ENCODE results near the gene RAB8B. TPM values are rescaled to one million over a fixed set of nuclear protein-coding genes. Genes with fewer than 3 reads are reported as not detected.

RAB8B gene
- total RNA-seq, 1 experiment from 2014 or later: 33.8 TPM

DNA sequence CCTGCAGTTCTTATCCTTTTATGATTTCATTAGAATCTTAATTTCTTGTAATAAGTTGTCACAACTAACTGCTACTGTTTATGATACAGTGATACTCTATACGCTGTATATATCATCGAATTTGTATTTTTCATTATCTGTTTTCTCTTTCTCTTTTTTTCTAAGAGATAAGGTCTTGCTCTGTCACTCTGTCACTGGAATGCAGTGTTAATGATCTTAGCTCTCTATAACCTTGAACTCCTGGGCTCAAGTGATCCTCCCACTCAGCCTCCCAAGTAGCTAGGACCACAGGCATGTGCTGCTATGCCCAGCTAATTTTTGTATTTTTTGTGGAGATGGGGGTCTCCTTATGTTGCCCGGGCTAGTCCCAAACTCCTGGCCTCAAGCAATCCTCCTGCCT, 102.8 kb downstream of the RAB8B start:
- Histone ChIP-seq H3K4me1 (ENCODE audit: insufficient read depth, low read length) (no peaks in the 10 kb centered on the region), H4K8ac (replicated peaks; ENCODE audit: insufficient read length, low read depth, low read length) (no peak overlapping the region), H3K79me1 (ENCODE audit: insufficient read depth, low read depth, low read length, poor library complexity, severe bottlenecking) (no peaks in the 10 kb centered on the region), H2BK5ac (ENCODE audit: insufficient read length, low read length) (no peak overlapping the region), H3K23ac (ENCODE audit: insufficient read length, low read depth, low read length) (no peak overlapping the region), H3K9me3 (ENCODE audit: control insufficient read depth, low read depth, low read length) (no peaks in the 10 kb centered on the region), H2BK120ac (ENCODE audit: low read depth, low read length, poor library complexity, severe bottlenecking) (no peak overlapping the region), H3K79me2 (ENCODE audit: insufficient read depth, low read length) (no peaks in the 10 kb centered on the region), H3K23me2 (ENCODE audit: insufficient read length, low read depth, low read length, poor library complexity, severe bottlenecking) (no peaks in the 10 kb centered on the region), H3K56ac (ENCODE audit: insufficient read length, low read depth, low read length) (no peak overlapping the region), H2AK5ac (ENCODE audit: insufficient read length, low read length) (no peak overlapping the region), H2BK15ac (ENCODE audit: low read depth, low read length) (no peak overlapping the region), H4K20me1 (ENCODE audit: control insufficient read depth, insufficient read depth, insufficient read length) (no peaks in the 10 kb centered on the region), H3K4me2 (ENCODE audit: insufficient read depth, insufficient read length, low read length) (no peak overlapping the region), H3K4ac (ENCODE audit: low read depth, low read length) (no peak overlapping the region), H3K27me3 (ENCODE audit: insufficient read depth, low read length) (no peaks in the 10 kb centered on the region), H2AFZ (ENCODE audit: low read length) (no peak overlapping the region), H3K9ac (ENCODE audit: extremely low read depth, insufficient read length, low read length) (no peak overlapping the region), H3K27ac (ENCODE audit: insufficient read length, low read depth, low read length) (no peak overlapping the region), H4K91ac (ENCODE audit: insufficient read length, low read depth, low read length) (no peak overlapping the region), H2BK12ac (ENCODE audit: insufficient read length, low read depth, low read length) (no peak overlapping the region), H3T11ph (ENCODE audit: low read length) (no peak overlapping the region), H3K18ac (ENCODE audit: insufficient read length, low read depth, low read length) (no peak overlapping the region), H3K14ac (ENCODE audit: insufficient read depth, low read length) (no peak overlapping the region), H2BK20ac (ENCODE audit: low read depth, low read length, poor library complexity, severe bottlenecking) (no peak overlapping the region), H4K5ac (ENCODE audit: insufficient read length, low read depth, low read length) (no peak overlapping the region)
- no peaks in the 10 kb centered on the region for H3K9me3 Mint-ChIP-seq
- WGBS (ENCODE audit: extremely low coverage, insufficient read length, low lambda C conversion rate): no CpG with 5 or more reads among the region's 3 CpGs
- peaks cover 0 to 7% (median 7%) of the 10 kb centered on the region in 3 experiments; a peak in 3 of 7 replicates for H3K36me3 Mint-ChIP-seq (ENCODE audit: insufficient read depth in 1 of 3, low read depth in 3 of 3)
- H3K4me1 Mint-ChIP-seq: 0 out of 4 replicates have a peak, but pooled peaks cover 0 to 3% of the 10 kb centered on the region in 2 experiments
- TF ChIP-seq, protein P1, sequence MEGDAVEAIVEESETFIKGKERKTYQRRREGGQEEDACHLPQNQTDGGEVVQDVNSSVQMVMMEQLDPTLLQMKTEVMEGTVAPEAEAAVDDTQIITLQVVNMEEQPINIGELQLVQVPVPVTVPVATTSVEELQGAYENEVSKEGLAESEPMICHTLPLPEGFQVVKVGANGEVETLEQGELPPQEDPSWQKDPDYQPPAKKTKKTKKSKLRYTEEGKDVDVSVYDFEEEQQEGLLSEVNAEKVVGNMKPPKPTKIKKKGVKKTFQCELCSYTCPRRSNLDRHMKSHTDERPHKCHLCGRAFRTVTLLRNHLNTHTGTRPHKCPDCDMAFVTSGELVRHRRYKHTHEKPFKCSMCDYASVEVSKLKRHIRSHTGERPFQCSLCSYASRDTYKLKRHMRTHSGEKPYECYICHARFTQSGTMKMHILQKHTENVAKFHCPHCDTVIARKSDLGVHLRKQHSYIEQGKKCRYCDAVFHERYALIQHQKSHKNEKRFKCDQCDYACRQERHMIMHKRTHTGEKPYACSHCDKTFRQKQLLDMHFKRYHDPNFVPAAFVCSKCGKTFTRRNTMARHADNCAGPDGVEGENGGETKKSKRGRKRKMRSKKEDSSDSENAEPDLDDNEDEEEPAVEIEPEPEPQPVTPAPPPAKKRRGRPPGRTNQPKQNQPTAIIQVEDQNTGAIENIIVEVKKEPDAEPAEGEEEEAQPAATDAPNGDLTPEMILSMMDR (conservative IDR thresholded peaks at IDR 0.05): no peak
- DNase-seq: no peak
- no peak overlapping the region for H3K27ac Mint-ChIP-seq
- H3K27me3 Mint-ChIP-seq (ENCODE audit: low read depth): no peaks in the 10 kb centered on the region
- no peak overlapping the region for H3K4me3 Mint-ChIP-seq

All from H9 (cell line).